Panc1 (cell line): ENCODE measurements around the gene GPR156. TPM values are rescaled to one million over a fixed set of nuclear protein-coding genes. Genes with fewer than 3 reads are reported as not detected.

Source experiments
- ATAC-seq: fragments of 200-7000 bp; cut with Tn5 transposase; 2 replicates; pipeline ENCODE4 v1.9.1; 2020; ENCODE audit warnings: mild to moderate bottlenecking, moderate library complexity
- BruUV-seq: library from RNA; stranded (reverse); fragments of 400-500 nt; replicated peaks from 2 replicates; lab custom pipeline; 2021; lab: Mats Ljungman, UMichigan
- CTCF ChIA-PET: fragments of 300-600 bp; sonication (Branson Sonifier 250); formaldehyde crosslinking; loops from one replicate; lab custom pipeline; 2022; ENCODE audit warnings: antibody characterized with exemption; lab: Charles Lee
- POLR2A ChIA-PET: fragments of 300-600 bp; sonication (Branson Sonifier 250); formaldehyde crosslinking; loops from one replicate; lab custom pipeline; 2022; ENCODE audit warnings: antibody characterized with exemption; lab: Charles Lee
- DNase-seq: peaks from one replicate; pipeline ENCODE4 v3.0.0-alpha.2; 2010; ENCODE audit warnings: low read depth, low spot score
- H3K27ac ChIP-seq: 2 replicates; pipeline ENCODE4 v1.5.1; 2011; ENCODE audit warnings: mild to moderate bottlenecking, low read length, inconsistent platforms
- H3K27me3 ChIP-seq: fragments of 200-500 bp; sonication (Bioruptor generic); 2 replicates; pipeline ENCODE4 v1.6.0; 2014; ENCODE audit warnings: low read length, inconsistent platforms; ENCODE audit not compliant: control insufficient read depth, insufficient read depth
- H3K36me3 ChIP-seq: fragments of 200-500 bp; sonication (Bioruptor generic); 2 replicates; pipeline ENCODE4 v1.5.1; 2014; ENCODE audit warnings: inconsistent platforms, mild to moderate bottlenecking, low read length, moderate library complexity; ENCODE audit not compliant: control insufficient read depth, insufficient read depth
- H3K4me1 ChIP-seq: 2 replicates; pipeline ENCODE4 v1.5.1; 2011; ENCODE audit warnings: inconsistent platforms, mild to moderate bottlenecking, low read length, moderate library complexity; ENCODE audit not compliant: control insufficient read depth, insufficient read depth
- H3K4me3 ChIP-seq, 2 experiments: 2 replicates each; pipeline ENCODE4 v1.5.1; 2011 to 2012; ENCODE audit warnings: low read depth in 2 of 2, low read length in 2 of 2, mild to moderate bottlenecking in 2 of 2, inconsistent platforms in 1 of 2, moderate library complexity in 1 of 2
- H3K9me3 ChIP-seq: fragments of 200-500 bp; sonication (Bioruptor generic); 2 replicates; pipeline ENCODE4 v1.5.1; 2014; ENCODE audit warnings: low read depth, mild to moderate bottlenecking, inconsistent platforms, low read length, moderate library complexity; ENCODE audit not compliant: control insufficient read depth, insufficient read depth
- POLR2AphosphoS5 ChIP-seq: IDR thresholded peaks from 2 replicates; pipeline ENCODE4 v1.6.1; 2012; ENCODE audit warnings: mild to moderate bottlenecking, low read depth, low read length, moderate library complexity
- SIN3A ChIP-seq: IDR thresholded peaks from 2 replicates; pipeline ENCODE4 v1.6.1; 2012; ENCODE audit warnings: low read depth, mild to moderate bottlenecking, low read length, moderate library complexity, borderline replicate concordance; ENCODE audit not compliant: insufficient read depth
- TCF7L2 ChIP-seq: IDR thresholded peaks from 2 replicates; pipeline ENCODE4 v1.6.1; 2011; ENCODE audit warnings: mild to moderate bottlenecking, low read depth, low read length, inconsistent platforms
- in situ Hi-C: cut with HindIII; loops from 2 replicates; pipeline ENCODE4 v1.10.0; 2016; ENCODE audit warnings: low sequenced_read_pairs, low pct_unique_long_range_greater_than_20kb
- intact Hi-C: fragments of 100-400 bp; cut with micrococcal nuclease; formaldehyde crosslinking; loops from one replicate; pipeline ENCODE4 v1.10.0; 2022; ENCODE audit not compliant: unreplicated experiment
- total RNA-seq: library from RNA; stranded (reverse); gene quantifications from one replicate; pipeline ENCODE4 v1.2.1, GENCODE V29; 2021; ENCODE audit not compliant: unreplicated experiment
- TF ChIP-seq, protein P1 (sequence below): fragments of 450-650 bp; IDR thresholded peaks from 2 replicates; pipeline ENCODE4 v1.5.1; 2017; ENCODE audit warnings: mild to moderate bottlenecking
- TF ChIP-seq, protein P2 (sequence below), 2 experiments: IDR thresholded peaks; 2 replicates each; pipeline ENCODE4 v1.6.1; 2011 to 2012; ENCODE audit warnings: low read depth in 2 of 2, control low read depth in 1 of 2, low read length in 1 of 2, mild to moderate bottlenecking in 1 of 2, moderate library complexity in 1 of 2; ENCODE audit not compliant: insufficient read depth in 1 of 2

The GPR156 gene
- total RNA-seq, 1 experiment from 2014 or later = 0.39 TPM

DNA sequence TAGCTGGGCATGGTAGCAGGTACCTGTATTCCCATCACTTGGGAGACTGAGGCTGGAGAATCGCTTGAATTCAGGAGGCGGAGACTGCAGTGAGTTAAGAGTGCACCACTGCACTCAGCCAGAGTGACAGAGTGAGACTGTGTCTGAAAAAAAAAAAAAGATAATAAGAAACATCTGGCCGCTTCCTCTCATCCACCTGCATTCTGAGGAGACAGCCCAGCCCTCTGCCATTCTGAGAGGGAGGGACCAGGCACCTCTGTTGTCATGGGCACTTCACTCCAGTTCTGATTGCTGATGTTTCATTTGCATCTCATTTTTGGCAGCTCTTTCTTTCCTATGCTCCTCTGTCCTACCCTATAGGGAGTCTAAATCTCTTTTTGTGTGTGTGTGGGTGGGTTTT lies 154.4 kb downstream of the GPR156 start:
- DNase-seq (no peak), ATAC-seq (no peak)
- no peak overlapping the region for H3K4me3 ChIP-seq
- H3K27me3 ChIP-seq = no peaks in the 10 kb centered on the region
- ChIA-PET CTCF (no interaction called here), POLR2A (no interaction called here)
- no peaks in the 10 kb centered on the region for H3K9me3 ChIP-seq
- no TSS peak for BruUV-seq
- no peaks in the 10 kb centered on the region for H3K4me1 ChIP-seq
- TF ChIP-seq, protein P1, sequence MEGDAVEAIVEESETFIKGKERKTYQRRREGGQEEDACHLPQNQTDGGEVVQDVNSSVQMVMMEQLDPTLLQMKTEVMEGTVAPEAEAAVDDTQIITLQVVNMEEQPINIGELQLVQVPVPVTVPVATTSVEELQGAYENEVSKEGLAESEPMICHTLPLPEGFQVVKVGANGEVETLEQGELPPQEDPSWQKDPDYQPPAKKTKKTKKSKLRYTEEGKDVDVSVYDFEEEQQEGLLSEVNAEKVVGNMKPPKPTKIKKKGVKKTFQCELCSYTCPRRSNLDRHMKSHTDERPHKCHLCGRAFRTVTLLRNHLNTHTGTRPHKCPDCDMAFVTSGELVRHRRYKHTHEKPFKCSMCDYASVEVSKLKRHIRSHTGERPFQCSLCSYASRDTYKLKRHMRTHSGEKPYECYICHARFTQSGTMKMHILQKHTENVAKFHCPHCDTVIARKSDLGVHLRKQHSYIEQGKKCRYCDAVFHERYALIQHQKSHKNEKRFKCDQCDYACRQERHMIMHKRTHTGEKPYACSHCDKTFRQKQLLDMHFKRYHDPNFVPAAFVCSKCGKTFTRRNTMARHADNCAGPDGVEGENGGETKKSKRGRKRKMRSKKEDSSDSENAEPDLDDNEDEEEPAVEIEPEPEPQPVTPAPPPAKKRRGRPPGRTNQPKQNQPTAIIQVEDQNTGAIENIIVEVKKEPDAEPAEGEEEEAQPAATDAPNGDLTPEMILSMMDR = no peak
- TF ChIP-seq POLR2AphosphoS5 = no peak
- TF ChIP-seq TCF7L2 = no peak
- TF ChIP-seq, protein P2, sequence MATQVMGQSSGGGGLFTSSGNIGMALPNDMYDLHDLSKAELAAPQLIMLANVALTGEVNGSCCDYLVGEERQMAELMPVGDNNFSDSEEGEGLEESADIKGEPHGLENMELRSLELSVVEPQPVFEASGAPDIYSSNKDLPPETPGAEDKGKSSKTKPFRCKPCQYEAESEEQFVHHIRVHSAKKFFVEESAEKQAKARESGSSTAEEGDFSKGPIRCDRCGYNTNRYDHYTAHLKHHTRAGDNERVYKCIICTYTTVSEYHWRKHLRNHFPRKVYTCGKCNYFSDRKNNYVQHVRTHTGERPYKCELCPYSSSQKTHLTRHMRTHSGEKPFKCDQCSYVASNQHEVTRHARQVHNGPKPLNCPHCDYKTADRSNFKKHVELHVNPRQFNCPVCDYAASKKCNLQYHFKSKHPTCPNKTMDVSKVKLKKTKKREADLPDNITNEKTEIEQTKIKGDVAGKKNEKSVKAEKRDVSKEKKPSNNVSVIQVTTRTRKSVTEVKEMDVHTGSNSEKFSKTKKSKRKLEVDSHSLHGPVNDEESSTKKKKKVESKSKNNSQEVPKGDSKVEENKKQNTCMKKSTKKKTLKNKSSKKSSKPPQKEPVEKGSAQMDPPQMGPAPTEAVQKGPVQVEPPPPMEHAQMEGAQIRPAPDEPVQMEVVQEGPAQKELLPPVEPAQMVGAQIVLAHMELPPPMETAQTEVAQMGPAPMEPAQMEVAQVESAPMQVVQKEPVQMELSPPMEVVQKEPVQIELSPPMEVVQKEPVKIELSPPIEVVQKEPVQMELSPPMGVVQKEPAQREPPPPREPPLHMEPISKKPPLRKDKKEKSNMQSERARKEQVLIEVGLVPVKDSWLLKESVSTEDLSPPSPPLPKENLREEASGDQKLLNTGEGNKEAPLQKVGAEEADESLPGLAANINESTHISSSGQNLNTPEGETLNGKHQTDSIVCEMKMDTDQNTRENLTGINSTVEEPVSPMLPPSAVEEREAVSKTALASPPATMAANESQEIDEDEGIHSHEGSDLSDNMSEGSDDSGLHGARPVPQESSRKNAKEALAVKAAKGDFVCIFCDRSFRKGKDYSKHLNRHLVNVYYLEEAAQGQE (IDR thresholded peaks at IDR 0.05; ENCODE audit: insufficient read depth in 1 of 2, low read depth in 2 of 2, low read length in 1 of 2) = no peak
- no peak for TF ChIP-seq SIN3A
- in situ Hi-C loops (no loop called here), intact Hi-C loops (no loop called here)
- no peaks in the 10 kb centered on the region for H3K36me3 ChIP-seq
- H3K27ac ChIP-seq = no peak overlapping the region

DNA sequence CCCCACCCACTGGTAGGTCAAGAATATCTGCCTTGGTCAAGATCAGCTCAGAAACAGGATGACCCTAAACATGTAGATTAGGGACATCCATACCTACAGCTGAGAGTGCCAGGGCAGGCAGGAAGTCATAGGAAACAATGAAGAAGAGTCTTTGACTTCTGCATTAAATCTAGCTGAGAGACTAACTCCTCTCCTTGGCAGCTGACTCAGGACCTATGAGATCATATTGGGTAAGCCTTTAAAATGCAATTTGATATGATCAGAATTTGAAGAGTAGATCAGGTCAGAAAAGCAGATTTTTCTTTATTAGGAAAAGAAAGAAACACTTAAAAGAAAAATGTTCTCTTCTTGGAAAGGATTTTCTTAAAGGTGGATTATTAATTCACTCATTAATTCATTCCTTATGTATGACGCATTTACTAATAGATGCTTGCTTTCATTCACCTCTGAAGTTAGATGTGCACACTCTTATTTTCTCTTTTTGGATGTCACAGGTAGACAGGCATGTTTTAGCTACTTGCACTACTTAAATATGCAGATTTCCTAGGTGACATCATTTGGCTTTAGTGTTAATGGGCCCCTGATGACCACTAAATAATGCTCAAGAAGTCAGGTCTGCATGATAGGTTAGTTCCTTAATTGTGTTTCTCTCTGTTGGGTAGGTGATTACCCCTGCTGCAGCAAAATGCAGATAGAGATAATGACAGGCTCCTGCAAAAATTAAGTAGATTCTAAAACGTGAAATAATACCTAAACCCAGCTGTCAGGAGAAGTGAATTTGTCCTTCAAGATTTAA lies 155.1 kb downstream of the GPR156 start:
- CTCF ChIA-PET = no interaction called here
- no TSS peak for BruUV-seq
- no peak for ATAC-seq

More for the DNA sequence above, 155.1 kb downstream of the GPR156 start:
- no peaks in the 10 kb centered on the region for H3K4me1 ChIP-seq
- intact Hi-C loops = no loop called here
- H3K9me3 ChIP-seq = no peaks in the 10 kb centered on the region
- in situ Hi-C loops = no loop called here
- no peak overlapping the region for H3K4me3 ChIP-seq
- no peaks in the 10 kb centered on the region for H3K27me3 ChIP-seq
- no peak overlapping the region for H3K27ac ChIP-seq
- TF ChIP-seq SIN3A (no peak), POLR2AphosphoS5 (no peak), TCF7L2 (no peak)
- TF ChIP-seq, protein P2 (IDR thresholded peaks at IDR 0.05; ENCODE audit: insufficient read depth in 1 of 2, low read depth in 2 of 2, low read length in 1 of 2) = no peak
- TF ChIP-seq, protein P1 = no peak
- no peak for DNase-seq
- no peaks in the 10 kb centered on the region for H3K36me3 ChIP-seq
- POLR2A ChIA-PET = no interaction called here
